ENCODE data around the gene RARA. TPM values are rescaled to one million over a fixed set of nuclear protein-coding genes. Genes with fewer than 3 reads are reported as not detected.

Gene RARA
- total RNA-seq, 1 experiment from 2014 or later = 35.1 TPM

Other genes starting within 250 kb of the RARA start
- 23.3 TPM for gene THRA, start 246.2 kb upstream of the RARA start, total RNA-seq (2021; ENCODE audit: unreplicated experiment)
- gene NR1D1, start 208.6 kb upstream of the RARA start, total RNA-seq (2021; ENCODE audit: unreplicated experiment) = 63.7 TPM
- 67.2 TPM for gene MSL1, start 187.2 kb upstream of the RARA start, total RNA-seq (2021; ENCODE audit: unreplicated experiment)
- 73.1 TPM for gene CASC3, start 168.6 kb upstream of the RARA start, total RNA-seq (2021; ENCODE audit: unreplicated experiment)
- 9.7 TPM for gene RAPGEFL1, start 131.7 kb upstream of the RARA start, total RNA-seq (2021; ENCODE audit: unreplicated experiment)
- gene WIPF2, start 89.9 kb upstream of the RARA start, total RNA-seq (2021; ENCODE audit: unreplicated experiment) = 30.4 TPM
- gene CDC6, start 21.3 kb upstream of the RARA start, total RNA-seq (2021; ENCODE audit: unreplicated experiment) = 117 TPM
- gene GJD3, start 55.6 kb downstream of the RARA start, total RNA-seq (2021; ENCODE audit: unreplicated experiment) = not detected
- 141 TPM for gene TOP2A, start 108.7 kb downstream of the RARA start, total RNA-seq (2021; ENCODE audit: unreplicated experiment)
- gene IGFBP4, start 134.3 kb downstream of the RARA start, total RNA-seq (2021; ENCODE audit: unreplicated experiment) = 2.0 TPM
- 36.6 TPM for gene TNS4, start 192.4 kb downstream of the RARA start, total RNA-seq (2021; ENCODE audit: unreplicated experiment)

Data from HCT116 (cell line).